ENCODE results near the gene SMC1A. TPM values are rescaled to one million over a fixed set of nuclear protein-coding genes. Genes with fewer than 3 reads are reported as not detected.
A peak's percentile ranks its signal among the peaks of the same experiment; 100 is the strongest.

The SMC1A gene
- total and polyA plus RNA-seq, 2 of the 8 experiments (the other 6 are each of a cell fraction or from before 2014, with no cell fraction given): 22.2 to 98.1 TPM

DNA sequence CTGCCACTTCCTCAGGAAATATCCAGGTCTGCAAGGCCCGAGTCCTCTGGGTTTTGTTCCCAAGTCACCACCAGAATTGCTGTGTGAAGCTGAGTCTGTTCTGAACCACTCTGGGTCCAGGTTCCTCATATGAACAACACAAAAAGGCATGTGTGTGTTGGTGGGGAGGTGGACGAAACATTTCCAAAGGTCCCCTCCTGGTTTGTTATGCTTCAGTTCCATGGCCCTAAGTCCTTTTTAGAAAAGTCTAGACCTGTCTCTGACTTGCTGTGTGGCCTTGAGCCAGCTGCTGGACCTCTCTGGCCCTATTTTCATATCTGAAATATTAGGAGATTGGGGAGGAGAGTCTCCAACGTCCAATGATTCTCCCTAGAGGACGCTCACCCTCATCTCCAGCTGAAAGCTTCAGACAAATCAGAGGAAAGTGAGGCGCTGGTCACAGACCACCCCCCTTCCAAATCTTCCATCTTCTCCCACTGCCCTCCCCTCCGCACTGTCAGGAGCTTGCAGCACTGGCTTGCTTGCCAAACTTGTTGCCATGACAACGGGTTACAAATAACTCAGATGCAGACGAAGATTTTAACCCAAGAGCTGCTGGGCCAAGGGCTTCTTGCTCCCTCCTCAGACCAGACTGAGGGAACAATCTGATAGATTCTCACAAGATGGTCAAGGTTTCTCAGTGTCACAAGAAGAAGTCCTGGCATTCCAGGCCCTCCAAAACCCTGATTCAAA is 64.5 kb downstream of the SMC1A start:
- H3K4me1 ChIP-seq (replicated peaks in 1 of 4; ENCODE audit: control insufficient read depth in 3 of 4, insufficient read depth in 4 of 4, low read length in 3 of 4): no peaks in the 10 kb centered on the region
- H2BK5ac ChIP-seq (ENCODE audit: low read depth, low read length): no peak overlapping the region
- 58% methylated on average over 8 of the region's 8 CpGs; no CpG with 5 or more reads in 1 of the 2 experiments for WGBS, 2 experiments (ENCODE audit: extremely low coverage in 1 of 2, insufficient coverage in 1 of 2, insufficient read length in 1 of 2, insufficient replicate concordance in 2 of 2, low coverage in 1 of 2, low lambda C conversion rate in 2 of 2, missing lambda C conversion rate in 1 of 2)
- H3K4ac ChIP-seq (replicated peaks; ENCODE audit: insufficient read length, low read depth, low read length): no peak overlapping the region
- no peak overlapping the region for H3K23ac ChIP-seq (ENCODE audit: insufficient read length)
- H2BK120ac ChIP-seq (replicated peaks; ENCODE audit: low read depth, low read length): no peak overlapping the region
- no peak overlapping the region for H4K8ac ChIP-seq (ENCODE audit: extremely low read depth, insufficient read depth, low read length)
- H3K23me2 ChIP-seq (ENCODE audit: low read depth, low read length): no peaks in the 10 kb centered on the region
- H2AK5ac ChIP-seq (ENCODE audit: low read depth, low read length): no peak overlapping the region
- no peaks in the 10 kb centered on the region for H3K79me1 ChIP-seq (ENCODE audit: low read depth, low read length)
- POLR2A ChIA-PET (ENCODE audit: partially characterized antibody): interaction anchor here (1.1 kb wide), 1 partner anchor 133 kb away, joined by 3 read pairs; no protein-coding TSS in a partner anchor
- H3K27ac ChIP-seq (ENCODE audit: low read depth, low read length): no peak overlapping the region
- H4K91ac ChIP-seq (replicated peaks; ENCODE audit: insufficient read length, low read length): no peak overlapping the region
- no peak for DNase-seq (ENCODE audit: low read depth in 1 of 2, low spot score in 2 of 2)
- H3K36me3 ChIP-seq (ENCODE audit: control insufficient read depth in 2 of 4, insufficient read depth in 4 of 4, low read length in 3 of 4): no peaks in the 10 kb centered on the region
- H3K79me2 ChIP-seq (ENCODE audit: control insufficient read depth in 1 of 2, insufficient read depth in 2 of 2, low read length in 2 of 2): no peaks in the 10 kb centered on the region
- no peak overlapping the region for H4K5ac ChIP-seq (ENCODE audit: insufficient read length, low read depth, low read length)
- no peak overlapping the region for H2BK15ac ChIP-seq (ENCODE audit: low read length)
- H2BK20ac ChIP-seq (ENCODE audit: low read length): no peak overlapping the region
- H3K9ac ChIP-seq (replicated peaks in 1 of 4; ENCODE audit: extremely low read depth in 1 of 4, low read depth in 3 of 4, low read length in 3 of 4): no peak overlapping the region
- H2AFZ ChIP-seq (ENCODE audit: low read length): no peak overlapping the region
- H4K20me1 ChIP-seq (replicated peaks in 1 of 2; ENCODE audit: control insufficient read depth in 1 of 2, insufficient read depth in 2 of 2, low read length in 2 of 2): no peaks in the 10 kb centered on the region
- H3K56ac ChIP-seq (replicated peaks; ENCODE audit: insufficient read length, low read depth, low read length): no peak overlapping the region
- H3K4me2 ChIP-seq (ENCODE audit: insufficient read depth in 1 of 2, low read depth in 2 of 2, low read length in 2 of 2): no peak overlapping the region
- H3K18ac ChIP-seq (ENCODE audit: extremely low read depth, low read length): no peak overlapping the region
- H3K14ac ChIP-seq (ENCODE audit: insufficient read length): no peak overlapping the region
- no peak overlapping the region for H3K4me3 ChIP-seq (ENCODE audit: extremely low read depth in 1 of 4, insufficient read depth in 2 of 4, low read depth in 3 of 4, low read length in 4 of 4)
- CTCF ChIA-PET (ENCODE audit: partially characterized antibody): interaction anchor here (0.6 to 1.0 kb wide), 2 partner anchors 31 to 45 kb away, joined by 3 read pairs; no protein-coding TSS in a partner anchor
- no peaks in the 10 kb centered on the region for H3K9me3 ChIP-seq (ENCODE audit: insufficient read depth in 2 of 2, low read depth in 1 of 2, low read length in 1 of 2)
- no peak overlapping the region for H2BK12ac ChIP-seq (ENCODE audit: low read depth, low read length)
- no peaks in the 10 kb centered on the region for H3K27me3 ChIP-seq (replicated peaks in 1 of 4; ENCODE audit: control insufficient read depth in 3 of 4, extremely low read depth in 1 of 4, insufficient read depth in 3 of 4, low read length in 3 of 4)
- FAIRE-seq: peak; percentile 72
- TF ChIP-seq JUND (IDR thresholded peaks at IDR 0.05; ENCODE audit: low read length) (no peak), CHD2 (IDR thresholded peaks at IDR 0.05; ENCODE audit: low read length) (no peak), CHD1 (IDR thresholded peaks at IDR 0.05; ENCODE audit: low read depth, low read length) (no peak), HDAC2 (IDR thresholded peaks at IDR 0.05; ENCODE audit: borderline replicate concordance in 1 of 2, low read depth in 2 of 2, low read length in 2 of 2) (no peak), EP300 (IDR thresholded peaks at IDR 0.05; ENCODE audit: borderline replicate concordance in 1 of 2, low read depth in 2 of 2, low read length in 2 of 2) (no peak), E2F6 (IDR thresholded peaks at IDR 0.05) (no peak), SP2 (IDR thresholded peaks at IDR 0.05; ENCODE audit: low read length) (no peak), HDAC6 (IDR thresholded peaks at IDR 0.05; ENCODE audit: low read depth, low read length) (no peak), GABPA (IDR thresholded peaks at IDR 0.05; ENCODE audit: borderline replicate concordance, insufficient read depth, low read length) (no peak), POLR2A (IDR thresholded peaks at IDR 0.05; ENCODE audit: control extremely low read depth in 1 of 2, low read depth in 2 of 2, low read length in 2 of 2) (no peak), SIN3A (conservative IDR thresholded peaks at IDR 0.05 in 1 of 2, IDR thresholded peaks at IDR 0.05 in 1 of 2; ENCODE audit: low read depth in 1 of 2, low read length in 2 of 2) (no peak), SAP30 (IDR thresholded peaks at IDR 0.05; ENCODE audit: insufficient read depth, insufficient replicate concordance, low read length) (no peak)
